Measurements from ENCODE around the gene PLXNA2. TPM values are rescaled to one million over a fixed set of nuclear protein-coding genes. Genes with fewer than 3 reads are reported as not detected.

PLXNA2 gene
- total RNA-seq, 2 experiments from 2014 or later = 0.23 TPM; not detected in 1

GRCh38 chr1:208141610-208142192 is 102.5 kb downstream of the PLXNA2 start:
- Histone ChIP-seq H3K27ac (ENCODE audit: low read depth, low read length, poor library complexity, severe bottlenecking) (no peak overlapping the region), H3K9me2 (ENCODE audit: insufficient read depth, low read length) (no peaks in the 10 kb centered on the region), H3K36me3 (ENCODE audit: insufficient read depth, low read length) (no peaks in the 10 kb centered on the region), H3K9me3 (ENCODE audit: low read length) (no peaks in the 10 kb centered on the region), H3K4me3 (ENCODE audit: low read depth, low read length, poor library complexity, severe bottlenecking) (no peak overlapping the region), H3K4me1 (ENCODE audit: insufficient read depth, low read length, poor library complexity, severe bottlenecking) (no peaks in the 10 kb centered on the region), H2AFZ (ENCODE audit: low read length) (no peak overlapping the region), H4K20me1 (ENCODE audit: insufficient read depth, low read length) (no peaks in the 10 kb centered on the region), H3K4me2 (ENCODE audit: low read length) (no peak overlapping the region), H3K79me2 (ENCODE audit: insufficient read depth, low read depth, low read length) (no peaks in the 10 kb centered on the region)
- DNase-seq (ENCODE audit: low spot score) = no peak
- no TSS peak for BruUV-seq (replicated peaks)
- intact Hi-C loops (cut with micrococcal nuclease; ENCODE audit: unreplicated experiment) = no loop called here
- ChIA-PET POLR2A (no interaction called here), CTCF (ENCODE audit: unreplicated experiment) (no interaction called here)
- TF ChIP-seq EZH2phosphoT487 (IDR thresholded peaks at IDR 0.05; ENCODE audit: borderline replicate concordance, low read depth, low read length) (no peak), CTCF (conservative IDR thresholded peaks at IDR 0.05; ENCODE audit: low read length) (no peak)

GRCh38 chr1:208139434-208140045 is 104.6 kb downstream of the PLXNA2 start:
- TF ChIP-seq CTCF (conservative IDR thresholded peaks at IDR 0.05; ENCODE audit: low read length) (no peak), EZH2phosphoT487 (IDR thresholded peaks at IDR 0.05; ENCODE audit: borderline replicate concordance, low read depth, low read length) (no peak)
- DNase-seq (ENCODE audit: low spot score) = no peak
- H3K4me2 ChIP-seq (ENCODE audit: low read length) = no peak overlapping the region
- ChIA-PET POLR2A (interaction anchor here (1.3 kb wide), 1 partner anchor 25 kb away, joined by 3 read pairs; no protein-coding TSS in a partner anchor), CTCF (ENCODE audit: unreplicated experiment) (interaction anchor here (0.5 kb wide), 1 partner anchor 300 kb away, joined by 3 read pairs; no protein-coding TSS in a partner anchor)
- no peak overlapping the region for H3K4me3 ChIP-seq (ENCODE audit: low read depth, low read length, poor library complexity, severe bottlenecking)
- BruUV-seq (replicated peaks) = no TSS peak
- no peaks in the 10 kb centered on the region for H3K9me2 ChIP-seq (ENCODE audit: insufficient read depth, low read length)
- H3K36me3 ChIP-seq (ENCODE audit: insufficient read depth, low read length) = no peaks in the 10 kb centered on the region
- H2AFZ ChIP-seq (ENCODE audit: low read length) = no peak overlapping the region
- no peak overlapping the region for H3K27ac ChIP-seq (ENCODE audit: low read depth, low read length, poor library complexity, severe bottlenecking)
- H3K4me1 ChIP-seq (ENCODE audit: insufficient read depth, low read length, poor library complexity, severe bottlenecking) = no peaks in the 10 kb centered on the region
- no peaks in the 10 kb centered on the region for H3K9me3 ChIP-seq (ENCODE audit: low read length)
- no peaks in the 10 kb centered on the region for H4K20me1 ChIP-seq (ENCODE audit: insufficient read depth, low read length)
- intact Hi-C loops (cut with micrococcal nuclease; ENCODE audit: unreplicated experiment) = no loop called here
- no peaks in the 10 kb centered on the region for H3K79me2 ChIP-seq (ENCODE audit: insufficient read depth, low read depth, low read length)

- ChIA-PET CTCF (ENCODE audit: unreplicated experiment) (no interaction called here), POLR2A (no interaction called here)
- H3K79me2 ChIP-seq (ENCODE audit: insufficient read depth, low read depth, low read length) = no peaks in the 10 kb centered on the region
- no peak overlapping the region for H3K4me3 ChIP-seq (ENCODE audit: low read depth, low read length, poor library complexity, severe bottlenecking)
- no peaks in the 10 kb centered on the region for H3K9me3 ChIP-seq (ENCODE audit: low read length)
- no peaks in the 10 kb centered on the region for H3K36me3 ChIP-seq (ENCODE audit: insufficient read depth, low read length)
- BruUV-seq (replicated peaks) = no TSS peak
- intact Hi-C loops (cut with micrococcal nuclease; ENCODE audit: unreplicated experiment) = no loop called here
- no peaks in the 10 kb centered on the region for H4K20me1 ChIP-seq (ENCODE audit: insufficient read depth, low read length)
- H3K4me1 ChIP-seq (ENCODE audit: insufficient read depth, low read length, poor library complexity, severe bottlenecking) = no peaks in the 10 kb centered on the region
- no peak overlapping the region for H3K27ac ChIP-seq (ENCODE audit: low read depth, low read length, poor library complexity, severe bottlenecking)
- H3K4me2 ChIP-seq (ENCODE audit: low read length) = no peak overlapping the region
- no peak for TF ChIP-seq CTCF (conservative IDR thresholded peaks at IDR 0.05; ENCODE audit: low read length)
- TF ChIP-seq EZH2phosphoT487 (IDR thresholded peaks at IDR 0.05; ENCODE audit: borderline replicate concordance, low read depth, low read length) = no peak
- no peak for DNase-seq (ENCODE audit: low spot score)
- H2AFZ ChIP-seq (ENCODE audit: low read length) = no peak overlapping the region
- H3K9me2 ChIP-seq (ENCODE audit: insufficient read depth, low read length) = no peaks in the 10 kb centered on the region
Observed at GRCh38 chr1:208137193-208137592, 107.0 kb downstream of the PLXNA2 start.

Data from OCI-LY7 (cell line).